ENCODE results near the gene OSGIN1. TPM values are rescaled to one million over a fixed set of nuclear protein-coding genes. Genes with fewer than 3 reads are reported as not detected.

Gene OSGIN1
- total and polyA plus RNA-seq, 9 donors, result 0.65 to 9.3 (median 5.4) TPM

GRCh38 chr16:83971165-83972130, 18.4 kb downstream of the OSGIN1 start:
- no peak for DNase-seq
- H3K27ac ChIP-seq, result no peak overlapping the region
- no peaks in the 10 kb centered on the region for H3K9me3 ChIP-seq
- intact Hi-C loops (cut with DNase I), result loop anchor here in 1 of 4 donors (5.0 kb wide), 1 partner anchor 76 kb away; no protein-coding TSS in a partner anchor
- TF ChIP-seq EP300 (IDR thresholded peaks at IDR 0.05), result no peak
- no peak for TF ChIP-seq CTCF (IDR thresholded peaks at IDR 0.05)
- no peak for TF ChIP-seq POLR2A (IDR thresholded peaks at IDR 0.05)
- H3K4me1 ChIP-seq (ENCODE audit: insufficient read depth), result no peaks in the 10 kb centered on the region
- H3K27me3 ChIP-seq, result no peaks in the 10 kb centered on the region
- no peaks in the 10 kb centered on the region for H3K36me3 ChIP-seq
- no peak overlapping the region for H3K4me3 ChIP-seq
- WGBS, 3 donors, result 67 to 72% (median 71%) methylated on average over 27 of the region's 27 CpGs

GRCh38 chr16:83972256-83973008, 19.4 kb downstream of the OSGIN1 start:
- Histone ChIP-seq H3K4me1 (ENCODE audit: insufficient read depth) (no peaks in the 10 kb centered on the region), H3K9me3 (no peaks in the 10 kb centered on the region), H3K27me3 (no peaks in the 10 kb centered on the region), H3K27ac (no peak overlapping the region), H3K4me3 (no peak overlapping the region), H3K36me3 (no peaks in the 10 kb centered on the region)
- WGBS, 3 donors, result 80 to 85% (median 81%) methylated on average over 19 of the region's 19 CpGs
- intact Hi-C loops (cut with DNase I), result loop anchor here in 1 of 4 donors (5.0 kb wide), 1 partner anchor 75 kb away; no protein-coding TSS in a partner anchor
- TF ChIP-seq CTCF (IDR thresholded peaks at IDR 0.05), result no peak
- TF ChIP-seq EP300 (IDR thresholded peaks at IDR 0.05), result no peak
- no peak for TF ChIP-seq POLR2A (IDR thresholded peaks at IDR 0.05)
- no peak for DNase-seq

- Histone ChIP-seq H3K4me3 (no peak overlapping the region), H3K27ac (no peak overlapping the region), H3K36me3 (no peaks in the 10 kb centered on the region), H3K27me3 (no peaks in the 10 kb centered on the region), H3K9me3 (no peaks in the 10 kb centered on the region), H3K4me1 (ENCODE audit: insufficient read depth) (no peaks in the 10 kb centered on the region)
- WGBS, 3 donors, result 72 to 81% (median 80%) methylated on average over 10 of the region's 10 CpGs
- intact Hi-C loops (cut with DNase I), result loop anchor here in 1 of 4 donors (5.0 kb wide), 1 partner anchor 74 kb away; no protein-coding TSS in a partner anchor
- no peak for DNase-seq
- no peak for TF ChIP-seq EP300 (IDR thresholded peaks at IDR 0.05)
- TF ChIP-seq CTCF (IDR thresholded peaks at IDR 0.05), result no peak
- no peak for TF ChIP-seq POLR2A (IDR thresholded peaks at IDR 0.05)
These were observed 20.0 kb downstream of the OSGIN1 start for GRCh38 chr16:83973077-83973476.

GRCh38 chr16:83973581-83974385, 20.7 kb downstream of the OSGIN1 start:
- no peak for TF ChIP-seq POLR2A (IDR thresholded peaks at IDR 0.05)
- TF ChIP-seq CTCF (IDR thresholded peaks at IDR 0.05), result no peak
- no peak for TF ChIP-seq EP300 (IDR thresholded peaks at IDR 0.05)
- 77 to 81% (median 78%) methylated on average over 22 of the region's 22 CpGs for WGBS, 3 donors
- no peaks in the 10 kb centered on the region for H3K36me3 ChIP-seq
- H3K4me3 ChIP-seq, result no peak overlapping the region
- H3K27ac ChIP-seq, result no peak overlapping the region
- intact Hi-C loops (cut with DNase I), result loop anchor here in 1 of 4 donors (5.0 kb wide), 1 partner anchor 74 kb away; no protein-coding TSS in a partner anchor
- no peak for DNase-seq
- H3K27me3 ChIP-seq, result no peaks in the 10 kb centered on the region
- no peaks in the 10 kb centered on the region for H3K4me1 ChIP-seq (ENCODE audit: insufficient read depth)
- H3K9me3 ChIP-seq, result no peaks in the 10 kb centered on the region

Measured in ovary (tissue), 9 donors.